Motor neuron (in vitro differentiated cells): ENCODE measurements around the gene TPSB2. TPM values are rescaled to one million over a fixed set of nuclear protein-coding genes. Genes with fewer than 3 reads are reported as not detected.
"Not testable (repeated sequence)": the region's sequence is repeated elsewhere in the genome, so short reads cannot be mapped to it uniquely, and the experiment has no call there.

Experiments
- ATAC-seq, 8 experiments: fragments of 200-7000 bp; cut with Tn5 transposase; replicated peaks in 6 of 8; 2 replicates each; pipeline ENCODE4 v1.8.0; 2021; ENCODE audit warnings: mild to moderate bottlenecking in 8 of 8, moderate library complexity in 8 of 8
- H3K27ac ChIP-seq, 2 donors: fragments of 250-450 bp; sonication (Bioruptor Pico); 2 replicates each; pipeline ENCODE4 v1.9.0; 2021; ENCODE audit warnings: antibody characterized with exemption in 2 of 2, mild to moderate bottlenecking in 2 of 2, moderate library complexity in 1 of 2
- H3K4me1 ChIP-seq, 2 donors: fragments of 250-450 bp; sonication (Bioruptor Pico); replicated peaks in 1 of 2; 2 replicates each; pipeline ENCODE4 v1.6.1; 2021; ENCODE audit warnings: antibody characterized with exemption in 2 of 2, mild to moderate bottlenecking in 2 of 2, moderate library complexity in 1 of 2
- H3K4me3 ChIP-seq, 5 donors: fragments of 250-450 bp; sonication (Bioruptor Pico); 2 replicates each; pipeline ENCODE4 v1.9.0; 2021; ENCODE audit warnings: antibody characterized with exemption in 5 of 5, mild to moderate bottlenecking in 5 of 5, moderate library complexity in 4 of 5
- WGBS, 10 experiments: fragments of 450-650 bp; shearing (Covaris generic); methylation state at CpG; one replicate each; pipeline ENCODE4 v1.0.0; 2022; 5-methylcytosine and 5-hydroxymethylcytosine counted together
- in situ Hi-C, 9 experiments: fragments of 400-800 bp; cut with MboI; loops; one replicate each; pipeline ENCODE4 v1.15.0; 2021; ENCODE audit warnings: low sequenced_read_pairs in 9 of 9, low pct_unique_long_range_greater_than_20kb in 2 of 9; ENCODE audit not compliant: unreplicated experiment in 9 of 9
- total RNA-seq, 8 experiments: library from RNA; unstranded; fragments of 300-600 nt; gene quantifications; 2 replicates each; pipeline versions ENCODE4 v1.2.3 to v1.2.4, GENCODE V29; 2022

The TPSB2 gene
- total RNA-seq, 8 experiments from 2014 or later: 0.25 to 0.62 (median 0.51) TPM; not detected in 5

- H3K4me3 ChIP-seq, H3K4me1 ChIP-seq, H3K27ac ChIP-seq, in situ Hi-C loops: not testable (repeated sequence)
- ATAC-seq: peak in 2 of 8 experiments; percentile 8 to 9
- WGBS, 10 experiments: no CpG with 5 or more reads among the region's 32 CpGs
Observed at GRCh38 chr16:1243907-1244850, 14.2 kb upstream of the TPSB2 start.

GRCh38 chr16:1243363-1243762 lies 13.4 kb upstream of the TPSB2 start:
- WGBS, 10 experiments: 0% methylated on average over 1 of the region's 11 CpGs; no CpG with 5 or more reads in 9 of the 10 experiments
- in situ Hi-C loops: not testable (repeated sequence)

GRCh38 chr16:1241081-1241480 lies 11.1 kb upstream of the TPSB2 start:
- WGBS, 10 experiments: no CpG with 5 or more reads among the region's 15 CpGs
- H3K4me1 ChIP-seq, in situ Hi-C loops, H3K4me3 ChIP-seq, H3K27ac ChIP-seq: not testable (repeated sequence)
- peak in 2 of 8 experiments; percentile 6 for ATAC-seq

More at GRCh38 chr16:1243363-1243762, 13.4 kb upstream of the TPSB2 start:
- H3K4me1 ChIP-seq, H3K27ac ChIP-seq, ATAC-seq, H3K4me3 ChIP-seq: not testable (repeated sequence)

GRCh38 chr16:1240436-1240835 lies 10.5 kb upstream of the TPSB2 start, which contains the start of gene TPSAB1:
Gene TPSAB1, plus strand, starts transcription at chr16:1240705. Its CDS starts 234 bp downstream, at chr16:1240939.
- ATAC-seq, in situ Hi-C loops, H3K27ac ChIP-seq, H3K4me3 ChIP-seq, H3K4me1 ChIP-seq: not testable (repeated sequence)
- WGBS, 10 experiments: no CpG with 5 or more reads among the region's 12 CpGs

GRCh38 chr16:1239575-1239974 lies 9.6 kb upstream of the TPSB2 start:
- WGBS, 10 experiments: no CpG with 5 or more reads among the region's 9 CpGs
- H3K27ac ChIP-seq, H3K4me3 ChIP-seq, in situ Hi-C loops, H3K4me1 ChIP-seq: not testable (repeated sequence)
- peak in 1 of 8 experiments; percentile 1 for ATAC-seq

GRCh38 chr16:1238909-1239308 lies 8.9 kb upstream of the TPSB2 start:
- 40 to 80% (median 65%) methylated on average over 1 to 6 of the region's 23 CpGs; no CpG with 5 or more reads in 6 of the 10 experiments for WGBS, 10 experiments
- H3K4me1 ChIP-seq, H3K27ac ChIP-seq, in situ Hi-C loops, H3K4me3 ChIP-seq: not testable (repeated sequence)
- peak in 5 of 8 experiments; percentile 12 to 73 (median 54) for ATAC-seq

GRCh38 chr16:1237990-1238389 lies 8.0 kb upstream of the TPSB2 start:
- in situ Hi-C loops: no loop called here
- Histone ChIP-seq H3K27ac (no peak overlapping the region), H3K4me3 (no peak overlapping the region), H3K4me1 (no peaks in the 10 kb centered on the region)
- WGBS, 10 experiments: 59 to 83% (median 70%) methylated on average over 1 to 5 of the region's 9 CpGs; no CpG with 5 or more reads in 6 of the 10 experiments
- ATAC-seq: no peak

GRCh38 chr16:1236659-1237058 lies 6.7 kb upstream of the TPSB2 start:
- ATAC-seq: peak; percentile 12 to 84 (median 64)
- H3K4me3 ChIP-seq, in situ Hi-C loops, H3K27ac ChIP-seq, H3K4me1 ChIP-seq: not testable (repeated sequence)
- WGBS, 10 experiments: no CpG with 5 or more reads among the region's 29 CpGs

GRCh38 chr16:1232049-1232748 lies 2.2 kb upstream of the TPSB2 start:
- H3K4me3 ChIP-seq, H3K27ac ChIP-seq, in situ Hi-C loops, H3K4me1 ChIP-seq: not testable (repeated sequence)
- WGBS, 10 experiments: no CpG with 5 or more reads among the region's 47 CpGs
- peak in 7 of 8 experiments; percentile 25 to 96 (median 79) for ATAC-seq

- in situ Hi-C loops, H3K4me1 ChIP-seq, H3K4me3 ChIP-seq, ATAC-seq, H3K27ac ChIP-seq: not testable (repeated sequence)
- WGBS, 10 experiments: no CpG with 5 or more reads among the region's 7 CpGs
Observed at GRCh38 chr16:1231301-1231700, 1.3 kb upstream of the TPSB2 start.

- H3K27ac ChIP-seq, ATAC-seq, H3K4me3 ChIP-seq, H3K4me1 ChIP-seq, in situ Hi-C loops: not testable (repeated sequence)
- WGBS, 10 experiments: 60% methylated on average over 1 of the region's 17 CpGs; no CpG with 5 or more reads in 9 of the 10 experiments
Observed at GRCh38 chr16:1230471-1231212, 658 bp upstream of the TPSB2 start.

- WGBS, 10 experiments: no CpG with 5 or more reads among the region's 13 CpGs
- not testable (repeated sequence) for ATAC-seq, H3K27ac ChIP-seq
Observed at GRCh38 chr16:1229476-1229875, 508 bp downstream of the TPSB2 start.

GRCh38 chr16:1228227-1228626 lies 1.8 kb downstream of the TPSB2 start:
- ATAC-seq, H3K4me1 ChIP-seq, H3K4me3 ChIP-seq, H3K27ac ChIP-seq, in situ Hi-C loops: not testable (repeated sequence)
- WGBS, 10 experiments: no CpG with 5 or more reads among the region's 7 CpGs

More at GRCh38 chr16:1229476-1229875, 508 bp downstream of the TPSB2 start:
- H3K4me3 ChIP-seq, in situ Hi-C loops, H3K4me1 ChIP-seq: not testable (repeated sequence)
